ENCODE results near the gene GPR17. TPM values are rescaled to one million over a fixed set of nuclear protein-coding genes. Genes with fewer than 3 reads are reported as not detected.

Gene GPR17
- total and polyA plus RNA-seq, 4 experiments from 2014 or later, result not detected

DNA sequence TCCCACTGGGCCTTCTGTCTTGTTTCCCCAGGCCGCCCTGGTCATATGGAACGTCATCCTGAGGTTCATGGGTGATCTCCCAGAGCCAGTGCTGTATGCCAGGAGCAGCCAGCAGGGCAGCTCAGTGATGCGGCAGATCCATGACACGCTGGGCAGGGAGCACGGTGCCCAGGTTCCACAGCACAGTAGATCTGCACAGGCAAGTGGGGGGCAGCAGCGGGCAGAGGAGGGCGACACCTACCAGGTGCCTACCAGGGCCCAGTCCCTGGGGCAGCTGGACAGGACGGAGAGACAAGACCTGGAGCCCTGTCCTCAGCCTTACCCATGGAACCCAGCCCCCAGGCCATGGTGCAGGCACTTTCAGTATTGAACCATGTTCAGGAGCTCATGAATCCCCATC, 36.1 kb upstream of the GPR17 start:
- ChIA-PET POLR2A (ENCODE audit: partially characterized antibody) (no interaction called here), CTCF (ENCODE audit: partially characterized antibody) (interaction anchor here (0.9 to 1.2 kb wide), 2 partner anchors 19 to 40 kb away, joined by 3 read pairs; no protein-coding TSS in a partner anchor)
- no peak for DNase-seq
- Mint-ChIP-seq H3K4me1 (no peaks in the 10 kb centered on the region), H3K36me3 (peaks cover 0 to 6% of the 10 kb centered on the region in 2 donors), H3K27ac (no peak overlapping the region), H3K9me3 (peaks cover 6 to 22% (median 16%) of the 10 kb centered on the region in 8 donors), H3K4me3 (no peak overlapping the region), H3K27me3 (peaks cover 4 to 7% of the 10 kb centered on the region in 2 donors)
- H3K4me3 ChIP-seq (ENCODE audit: low read length in 2 of 2), result no peak overlapping the region
- H3K27ac ChIP-seq (ENCODE audit: low read depth, low read length), result no peak overlapping the region
- H3K9me3 ChIP-seq (ENCODE audit: control insufficient read depth in 1 of 2, low read length in 2 of 2), result no peaks in the 10 kb centered on the region
- intact Hi-C loops (cut with micrococcal nuclease), result no loop called here
- H3K27me3 ChIP-seq (ENCODE audit: insufficient read depth, low read length), result no peaks in the 10 kb centered on the region
- H3K4me1 ChIP-seq (ENCODE audit: insufficient read depth, low read length), result no peaks in the 10 kb centered on the region
- H3K36me3 ChIP-seq (ENCODE audit: insufficient read depth, low read length), result no peaks in the 10 kb centered on the region

DNA sequence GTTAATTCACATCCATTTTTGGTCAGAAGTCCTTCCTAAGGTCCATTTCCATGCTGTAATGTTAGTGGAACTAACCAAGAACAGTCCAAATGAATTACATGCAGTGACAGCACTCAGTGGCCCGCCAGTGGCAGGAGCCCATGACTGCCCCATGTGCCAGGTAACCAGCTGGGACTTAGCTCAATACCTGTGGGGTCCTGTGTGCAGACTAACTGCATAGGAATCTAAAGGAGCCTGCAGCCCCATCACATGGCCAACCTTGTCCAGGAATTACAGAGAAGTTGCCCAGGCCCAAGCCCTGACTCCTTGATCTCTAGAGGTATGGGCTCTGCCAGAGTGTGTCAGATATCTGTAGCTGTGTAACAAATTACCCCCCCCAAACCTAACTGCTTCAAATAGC, 35.4 kb upstream of the GPR17 start:
- Histone ChIP-seq H3K4me1 (ENCODE audit: insufficient read depth, low read length) (no peaks in the 10 kb centered on the region), H3K36me3 (ENCODE audit: insufficient read depth, low read length) (no peaks in the 10 kb centered on the region), H3K9me3 (ENCODE audit: control insufficient read depth in 1 of 2, low read length in 2 of 2) (no peaks in the 10 kb centered on the region), H3K27me3 (ENCODE audit: insufficient read depth, low read length) (no peaks in the 10 kb centered on the region), H3K4me3 (ENCODE audit: low read length in 2 of 2) (no peak overlapping the region), H3K27ac (ENCODE audit: low read depth, low read length) (no peak overlapping the region)
- intact Hi-C loops (cut with micrococcal nuclease), result no loop called here
- Mint-ChIP-seq H3K4me1 (no peaks in the 10 kb centered on the region), H3K4me3 (no peak overlapping the region), H3K27ac (no peak overlapping the region), H3K9me3 (peaks cover 6 to 22% (median 16%) of the 10 kb centered on the region in 8 donors), H3K27me3 (peaks cover 6 to 7% of the 10 kb centered on the region in 2 donors), H3K36me3 (peaks cover 0 to 6% of the 10 kb centered on the region in 2 donors)
- POLR2A ChIA-PET (ENCODE audit: partially characterized antibody), result no interaction called here
- CTCF ChIA-PET (ENCODE audit: partially characterized antibody), result interaction anchor here (0.9 to 1.2 kb wide), 3 partner anchors 19 to 40 kb away, joined by 3 read pairs; no protein-coding TSS in a partner anchor
- no peak for DNase-seq

DNA sequence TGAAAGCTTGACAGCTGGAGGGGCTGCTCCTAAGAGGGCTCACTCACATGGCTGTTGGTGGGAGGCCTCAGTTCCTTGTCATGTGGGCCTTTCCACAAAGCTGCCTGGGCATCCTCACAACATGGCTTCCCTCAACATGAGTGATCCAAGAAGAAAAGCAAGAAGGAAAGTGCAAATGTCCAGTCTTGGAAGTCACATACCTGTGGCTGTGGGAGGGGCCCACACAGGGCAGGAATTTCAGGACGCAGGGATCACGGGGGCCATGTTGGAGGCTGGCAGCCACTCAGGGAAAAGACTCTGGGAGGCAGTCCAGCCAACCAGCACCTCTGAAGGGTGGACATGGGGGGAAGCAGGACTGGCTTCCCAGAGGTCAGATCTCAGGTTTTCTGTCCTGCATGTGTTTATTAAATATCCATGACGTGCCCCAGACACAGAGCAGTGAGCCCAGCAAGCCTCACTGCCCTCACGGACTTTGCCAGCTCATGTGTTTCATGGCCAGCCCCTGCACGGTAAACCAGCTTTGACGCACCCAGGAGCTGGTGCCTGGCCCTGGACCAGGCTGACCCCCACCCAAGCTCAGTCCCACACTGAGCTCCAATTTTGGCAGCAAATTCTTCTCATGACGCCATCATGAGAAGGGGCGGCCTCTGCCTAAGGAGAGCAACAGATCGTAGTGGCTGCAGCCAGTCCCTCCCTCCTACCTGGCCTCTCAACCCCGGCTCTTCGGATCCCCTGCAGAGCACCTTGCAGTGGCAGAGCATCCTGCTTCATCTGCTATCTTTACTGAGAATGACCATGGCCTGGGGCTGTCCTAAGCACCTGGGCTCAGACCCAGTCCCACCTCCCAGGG, 34.7 kb upstream of the GPR17 start:
- Mint-ChIP-seq H3K27me3 (peaks cover 6 to 7% of the 10 kb centered on the region in 2 donors), H3K4me1 (no peaks in the 10 kb centered on the region), H3K9me3 (peaks cover 6 to 22% (median 16%) of the 10 kb centered on the region in 8 donors), H3K4me3 (peak overlapping the region in 1 of 8 donors; percentile 50), H3K27ac (no peak overlapping the region), H3K36me3 (peaks cover 0 to 6% of the 10 kb centered on the region in 2 donors)
- intact Hi-C loops (cut with micrococcal nuclease), result no loop called here
- no peaks in the 10 kb centered on the region for H3K4me1 ChIP-seq (ENCODE audit: insufficient read depth, low read length)
- no peaks in the 10 kb centered on the region for H3K36me3 ChIP-seq (ENCODE audit: insufficient read depth, low read length)
- no peaks in the 10 kb centered on the region for H3K9me3 ChIP-seq (ENCODE audit: control insufficient read depth in 1 of 2, low read length in 2 of 2)
- H3K27me3 ChIP-seq (ENCODE audit: insufficient read depth, low read length), result no peaks in the 10 kb centered on the region
- ChIA-PET POLR2A (ENCODE audit: partially characterized antibody) (no interaction called here), CTCF (ENCODE audit: partially characterized antibody) (interaction anchor here (0.9 kb wide), 1 partner anchor 20 kb away, joined by 3 read pairs; no protein-coding TSS in a partner anchor)
- no peak for DNase-seq
- H3K4me3 ChIP-seq (ENCODE audit: low read length in 2 of 2), result no peak overlapping the region
- no peak overlapping the region for H3K27ac ChIP-seq (ENCODE audit: low read depth, low read length)

DNA sequence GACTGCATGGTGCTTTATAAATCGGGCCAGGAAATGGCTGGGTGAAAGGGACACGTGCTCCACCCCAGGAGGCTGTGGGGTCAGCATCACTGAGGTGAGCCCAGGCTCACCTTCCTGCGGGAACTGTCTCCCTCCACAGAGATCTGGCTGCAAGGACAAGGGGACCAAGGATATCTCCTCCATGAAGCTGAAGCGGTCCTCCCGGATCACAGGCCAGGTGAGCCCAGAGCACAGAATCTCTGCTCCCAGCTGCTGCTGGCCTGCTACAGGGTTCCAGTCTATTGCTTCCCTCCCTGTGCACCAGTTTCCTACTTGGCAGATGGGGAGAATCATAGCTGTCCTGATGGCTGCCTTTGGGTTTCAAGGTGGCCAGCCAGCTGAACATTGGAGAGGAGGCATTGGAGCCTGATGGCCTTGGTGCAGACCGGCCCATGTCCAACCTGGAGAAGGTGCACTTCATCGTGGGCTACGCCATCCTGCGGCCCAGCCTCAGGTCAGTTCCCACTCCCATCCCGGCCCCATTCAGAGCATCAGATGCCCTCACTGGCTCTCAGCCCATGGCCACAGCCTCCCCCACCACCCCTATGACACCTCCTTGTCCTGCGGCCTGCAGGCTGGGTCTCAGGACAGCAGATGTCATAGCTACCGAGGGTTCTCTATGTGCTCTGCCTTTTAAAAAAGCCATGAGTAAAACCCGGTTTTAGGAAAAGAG, 33.7 kb upstream of the GPR17 start:
- Mint-ChIP-seq H3K27me3 (peaks cover 6 to 10% of the 10 kb centered on the region in 2 donors), H3K4me3 (no peak overlapping the region), H3K36me3 (peaks cover 0 to 6% of the 10 kb centered on the region in 2 donors), H3K9me3 (peaks cover 6 to 22% (median 16%) of the 10 kb centered on the region in 8 donors), H3K4me1 (no peaks in the 10 kb centered on the region), H3K27ac (no peak overlapping the region)
- Histone ChIP-seq H3K9me3 (ENCODE audit: control insufficient read depth in 1 of 2, low read length in 2 of 2) (no peaks in the 10 kb centered on the region), H3K27ac (ENCODE audit: low read depth, low read length) (no peak overlapping the region), H3K4me1 (ENCODE audit: insufficient read depth, low read length) (no peaks in the 10 kb centered on the region), H3K4me3 (ENCODE audit: low read length in 2 of 2) (no peak overlapping the region), H3K36me3 (ENCODE audit: insufficient read depth, low read length) (no peaks in the 10 kb centered on the region), H3K27me3 (ENCODE audit: insufficient read depth, low read length) (no peaks in the 10 kb centered on the region)
- POLR2A ChIA-PET (ENCODE audit: partially characterized antibody), result no interaction called here
- intact Hi-C loops (cut with micrococcal nuclease), result no loop called here
- CTCF ChIA-PET (ENCODE audit: partially characterized antibody), result no interaction called here
- DNase-seq, result no peak

DNA sequence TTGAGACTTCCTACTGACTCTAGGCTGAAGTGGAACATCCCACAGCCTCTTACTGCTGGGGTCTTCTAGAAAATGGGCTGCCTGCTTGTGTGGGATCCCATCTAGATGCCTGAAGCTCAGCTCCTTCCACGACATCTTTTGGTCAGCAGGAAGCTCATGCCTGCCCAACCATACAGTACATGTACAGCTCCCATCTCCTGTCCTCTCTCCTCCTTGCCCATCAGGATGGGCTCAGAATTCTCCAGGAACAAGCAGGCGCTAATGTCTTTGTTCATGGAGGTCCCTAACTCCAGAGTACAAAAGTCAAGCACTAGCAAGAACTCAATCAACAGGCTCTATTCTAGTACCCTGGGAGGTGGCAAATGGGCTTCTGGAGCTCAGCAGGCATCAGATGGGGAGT, 31.7 kb upstream of the GPR17 start:
- Mint-ChIP-seq H3K9me3 (peaks cover 6 to 22% (median 16%) of the 10 kb centered on the region in 8 donors), H3K4me3 (no peak overlapping the region), H3K36me3 (peaks cover 0 to 6% of the 10 kb centered on the region in 2 donors), H3K4me1 (no peaks in the 10 kb centered on the region), H3K27ac (no peak overlapping the region), H3K27me3 (peaks cover 11 to 13% of the 10 kb centered on the region in 2 donors)
- no peak for DNase-seq
- intact Hi-C loops (cut with micrococcal nuclease), result no loop called here
- ChIA-PET CTCF (ENCODE audit: partially characterized antibody) (no interaction called here), POLR2A (ENCODE audit: partially characterized antibody) (no interaction called here)
- H3K36me3 ChIP-seq (ENCODE audit: insufficient read depth, low read length), result no peaks in the 10 kb centered on the region
- H3K27ac ChIP-seq (ENCODE audit: low read depth, low read length), result no peak overlapping the region
- H3K9me3 ChIP-seq (ENCODE audit: control insufficient read depth in 1 of 2, low read length in 2 of 2), result no peaks in the 10 kb centered on the region
- no peak overlapping the region for H3K4me3 ChIP-seq (ENCODE audit: low read length in 2 of 2)
- no peaks in the 10 kb centered on the region for H3K4me1 ChIP-seq (ENCODE audit: insufficient read depth, low read length)
- no peaks in the 10 kb centered on the region for H3K27me3 ChIP-seq (ENCODE audit: insufficient read depth, low read length)

DNA sequence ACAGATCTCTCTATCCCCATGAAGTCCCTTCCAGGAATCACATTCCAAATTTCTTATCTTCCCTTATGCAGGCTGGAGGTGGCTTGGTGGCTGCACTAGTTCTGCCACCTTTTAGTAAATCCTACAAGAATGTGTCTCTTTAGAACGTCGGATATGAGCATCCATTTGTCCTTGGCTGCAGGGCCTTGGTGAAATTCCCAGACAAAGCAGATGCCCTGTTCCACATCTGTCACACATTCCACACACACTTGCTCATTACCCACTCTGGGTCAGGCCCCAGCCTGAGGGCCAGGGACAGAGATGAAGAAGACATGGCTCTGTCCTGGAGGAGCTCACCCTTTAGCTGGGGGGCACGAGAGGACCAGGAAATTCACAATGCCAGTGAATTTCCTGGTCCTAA, 31.2 kb upstream of the GPR17 start:
- Histone ChIP-seq H3K4me1 (ENCODE audit: insufficient read depth, low read length) (no peaks in the 10 kb centered on the region), H3K36me3 (ENCODE audit: insufficient read depth, low read length) (no peaks in the 10 kb centered on the region), H3K27ac (ENCODE audit: low read depth, low read length) (no peak overlapping the region), H3K4me3 (ENCODE audit: low read length in 2 of 2) (no peak overlapping the region), H3K27me3 (ENCODE audit: insufficient read depth, low read length) (no peaks in the 10 kb centered on the region), H3K9me3 (ENCODE audit: control insufficient read depth in 1 of 2, low read length in 2 of 2) (no peaks in the 10 kb centered on the region)
- ChIA-PET POLR2A (ENCODE audit: partially characterized antibody) (no interaction called here), CTCF (ENCODE audit: partially characterized antibody) (no interaction called here)
- DNase-seq, result no peak
- Mint-ChIP-seq H3K4me3 (no peak overlapping the region), H3K27ac (no peak overlapping the region), H3K9me3 (peaks cover 6 to 22% (median 16%) of the 10 kb centered on the region in 8 donors), H3K36me3 (peaks cover 0 to 6% of the 10 kb centered on the region in 2 donors), H3K4me1 (no peaks in the 10 kb centered on the region), H3K27me3 (peaks cover 12 to 14% of the 10 kb centered on the region in 2 donors)
- intact Hi-C loops (cut with micrococcal nuclease), result no loop called here

DNA sequence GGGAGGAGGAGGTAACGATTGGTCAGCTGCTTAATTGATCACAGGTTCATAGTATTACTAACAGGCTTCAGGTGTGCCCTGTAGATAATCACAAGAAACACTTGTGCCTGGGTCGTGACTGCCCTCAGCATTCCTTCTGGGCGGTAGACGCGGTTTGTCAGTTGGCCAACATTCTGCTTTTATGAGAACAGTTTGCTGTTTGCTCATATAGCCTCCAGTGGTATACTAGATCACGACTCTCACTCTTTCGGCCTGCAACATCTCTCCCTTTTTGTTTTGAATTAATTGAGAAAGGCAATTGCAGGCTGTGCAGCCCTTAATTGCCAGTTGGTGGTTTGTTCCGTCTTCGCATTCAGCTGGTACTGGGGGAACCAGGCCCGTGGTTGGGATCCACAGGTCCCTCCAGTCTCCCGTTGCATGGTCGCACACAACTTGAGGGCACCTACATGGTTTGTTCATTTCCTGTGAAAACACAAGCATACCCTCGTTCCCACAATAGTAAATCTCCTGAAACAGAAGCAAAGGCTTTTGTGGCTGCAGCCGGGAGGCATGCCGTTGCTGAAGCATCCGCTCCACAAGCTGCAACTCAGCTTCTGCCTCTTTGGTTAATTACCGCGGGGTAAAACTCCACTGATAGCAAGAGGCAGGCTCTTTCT, 30.3 kb upstream of the GPR17 start:
- intact Hi-C loops (cut with micrococcal nuclease), result no loop called here
- Mint-ChIP-seq H3K36me3 (peaks cover 0 to 6% of the 10 kb centered on the region in 2 donors), H3K9me3 (peaks cover 6 to 21% (median 15%) of the 10 kb centered on the region in 8 donors), H3K27ac (peak overlapping the region in 1 of 7 donors; percentile 84), H3K4me3 (no peak overlapping the region), H3K27me3 (peaks cover 11 to 12% of the 10 kb centered on the region in 2 donors), H3K4me1 (no peaks in the 10 kb centered on the region)
- H3K4me1 ChIP-seq (ENCODE audit: insufficient read depth, low read length), result no peaks in the 10 kb centered on the region
- no peak for DNase-seq
- no peak overlapping the region for H3K27ac ChIP-seq (ENCODE audit: low read depth, low read length)
- H3K9me3 ChIP-seq (ENCODE audit: control insufficient read depth in 1 of 2, low read length in 2 of 2), result no peaks in the 10 kb centered on the region
- CTCF ChIA-PET (ENCODE audit: partially characterized antibody), result no interaction called here
- no peaks in the 10 kb centered on the region for H3K36me3 ChIP-seq (ENCODE audit: insufficient read depth, low read length)
- POLR2A ChIA-PET (ENCODE audit: partially characterized antibody), result no interaction called here
- no peaks in the 10 kb centered on the region for H3K27me3 ChIP-seq (ENCODE audit: insufficient read depth, low read length)
- no peak overlapping the region for H3K4me3 ChIP-seq (ENCODE audit: low read length in 2 of 2)

Data from CD4-positive, alpha-beta memory T cell (primary cell).